IgD-negative memory B cell (primary cell): ENCODE measurements around the gene CCDC15. TPM values are rescaled to one million over a fixed set of nuclear protein-coding genes. Genes with fewer than 3 reads are reported as not detected.
A peak's percentile ranks its signal among the peaks of the same experiment; 100 is the strongest.

Experiments
- H3K27ac Mint-ChIP-seq, 3 donors: one replicate each; pipeline ENCODE4 v1.8.0; 2020 to 2022; ENCODE audit warnings: mild to moderate bottlenecking in 3 of 3, mixed read lengths in 3 of 3, moderate library complexity in 1 of 3
- H3K27me3 Mint-ChIP-seq: one replicate; pipeline ENCODE4 v1.8.0; 2021; ENCODE audit warnings: mixed read lengths
- H3K36me3 Mint-ChIP-seq: one replicate; pipeline ENCODE4 v1.8.0; 2020; ENCODE audit warnings: mild to moderate bottlenecking, mixed read lengths
- H3K4me1 Mint-ChIP-seq, 3 donors: one replicate each; pipeline ENCODE4 v1.8.0; 2020 to 2022; ENCODE audit warnings: mixed read lengths in 3 of 3, mild to moderate bottlenecking in 1 of 3
- H3K4me3 Mint-ChIP-seq, 4 donors: one replicate each; pipeline ENCODE4 v1.8.0; 2020 to 2022; ENCODE audit warnings: mild to moderate bottlenecking in 4 of 4, mixed read lengths in 4 of 4, moderate library complexity in 3 of 4
- H3K9me3 Mint-ChIP-seq, 3 donors: one replicate each; pipeline ENCODE4 v1.8.0; 2020 to 2021; ENCODE audit warnings: mixed read lengths in 3 of 3, mild to moderate bottlenecking in 1 of 3
- polyA plus RNA-seq: library from polyadenylated mRNA; unstranded; fragments of 300-500 nt; fragmentation: Illumina TruSeq; gene quantifications from one replicate; pipeline ENCODE4 v1.2.3, GENCODE V29; 2021

The CCDC15 gene
- polyA plus RNA-seq, 1 donor from 2014 or later = 0.79 TPM

GRCh38 chr11:124934862-124935547, 19.0 kb upstream of the CCDC15 start:
- Mint-ChIP-seq H3K9me3 (no peaks in the 10 kb centered on the region), H3K27ac (no peak overlapping the region)

GRCh38 chr11:124935548-124936514, 18.2 kb upstream of the CCDC15 start, which contains the start of gene HEPACAM:
Gene HEPACAM, minus strand, starts transcription at chr11:124936047. Its CDS starts 41 bp downstream, at chr11:124936006.
- Mint-ChIP-seq H3K27ac (no peak within 1 kb of the TSS), H3K4me1 (peaks cover 0 to 1% (median under 1%) of the 10 kb centered on the region in 3 donors), H3K36me3 (no peaks in the 10 kb centered on the region), H3K9me3 (no peaks in the 10 kb centered on the region), H3K4me3 (no peak within 1 kb of the TSS), H3K27me3 (peaks cover 7% of the 10 kb centered on the region)

More at GRCh38 chr11:124934862-124935547, 19.0 kb upstream of the CCDC15 start:
- peaks cover 2 to 6% (median 6%) of the 10 kb centered on the region in 3 donors for H3K4me1 Mint-ChIP-seq
- peaks cover 3% of the 10 kb centered on the region for H3K36me3 Mint-ChIP-seq
- no peak overlapping the region for H3K4me3 Mint-ChIP-seq
- peaks cover 7% of the 10 kb centered on the region for H3K27me3 Mint-ChIP-seq

- Mint-ChIP-seq H3K9me3 (no peaks in the 10 kb centered on the region), H3K4me1 (no peaks in the 10 kb centered on the region), H3K4me3 (no peak overlapping the region), H3K27ac (no peak overlapping the region), H3K27me3 (peaks cover 6% of the 10 kb centered on the region), H3K36me3 (no peaks in the 10 kb centered on the region)
These were observed 16.6 kb upstream of the CCDC15 start for GRCh38 chr11:124937336-124937935.

- no peaks in the 10 kb centered on the region for H3K9me3 Mint-ChIP-seq
- H3K36me3 Mint-ChIP-seq = no peaks in the 10 kb centered on the region
- H3K4me3 Mint-ChIP-seq = no peak overlapping the region
These were observed 15.7 kb upstream of the CCDC15 start for GRCh38 chr11:124938206-124938765.

GRCh38 chr11:124938970-124939369, 15.0 kb upstream of the CCDC15 start:
- peaks cover 8% of the 10 kb centered on the region for H3K27me3 Mint-ChIP-seq
- no peak overlapping the region for H3K4me3 Mint-ChIP-seq
- no peaks in the 10 kb centered on the region for H3K36me3 Mint-ChIP-seq
- H3K4me1 Mint-ChIP-seq = no peaks in the 10 kb centered on the region
- no peak overlapping the region for H3K27ac Mint-ChIP-seq
- no peaks in the 10 kb centered on the region for H3K9me3 Mint-ChIP-seq

More at GRCh38 chr11:124938206-124938765, 15.7 kb upstream of the CCDC15 start:
- Mint-ChIP-seq H3K27me3 (peaks cover 5% of the 10 kb centered on the region), H3K27ac (no peak overlapping the region), H3K4me1 (no peaks in the 10 kb centered on the region)

- no peaks in the 10 kb centered on the region for H3K36me3 Mint-ChIP-seq
- H3K9me3 Mint-ChIP-seq = no peaks in the 10 kb centered on the region
- H3K4me1 Mint-ChIP-seq = no peaks in the 10 kb centered on the region
- no peak overlapping the region for H3K27ac Mint-ChIP-seq
- no peak overlapping the region for H3K4me3 Mint-ChIP-seq
- H3K27me3 Mint-ChIP-seq = peaks cover 15% of the 10 kb centered on the region
These were observed 12.3 kb upstream of the CCDC15 start for GRCh38 chr11:124941703-124942102.

GRCh38 chr11:124942466-124943253, 11.3 kb upstream of the CCDC15 start:
- no peaks in the 10 kb centered on the region for H3K4me1 Mint-ChIP-seq
- H3K27ac Mint-ChIP-seq = no peak overlapping the region
- H3K36me3 Mint-ChIP-seq = no peaks in the 10 kb centered on the region
- H3K27me3 Mint-ChIP-seq = peaks cover 12% of the 10 kb centered on the region
- no peak overlapping the region for H3K4me3 Mint-ChIP-seq
- H3K9me3 Mint-ChIP-seq = peaks cover 0 to 2% (median 0%) of the 10 kb centered on the region in 3 donors

GRCh38 chr11:124943254-124943616, 10.8 kb upstream of the CCDC15 start:
- Mint-ChIP-seq H3K27me3 (peaks cover 14% of the 10 kb centered on the region), H3K4me3 (no peak overlapping the region), H3K4me1 (no peaks in the 10 kb centered on the region), H3K36me3 (no peaks in the 10 kb centered on the region), H3K9me3 (peaks cover under 1 to 5% (median under 1%) of the 10 kb centered on the region in 3 donors), H3K27ac (no peak overlapping the region)

- no peak overlapping the region for H3K27ac Mint-ChIP-seq
- H3K4me3 Mint-ChIP-seq = no peak overlapping the region
- H3K27me3 Mint-ChIP-seq = peaks cover 18% of the 10 kb centered on the region
- H3K36me3 Mint-ChIP-seq = no peaks in the 10 kb centered on the region
- no peaks in the 10 kb centered on the region for H3K4me1 Mint-ChIP-seq
- peaks cover 3 to 9% (median 6%) of the 10 kb centered on the region in 3 donors for H3K9me3 Mint-ChIP-seq
These were observed 10.3 kb upstream of the CCDC15 start for GRCh38 chr11:124943741-124944140.

GRCh38 chr11:124944565-124944964, 9.4 kb upstream of the CCDC15 start:
- Mint-ChIP-seq H3K27ac (no peak overlapping the region), H3K36me3 (no peaks in the 10 kb centered on the region), H3K27me3 (peaks cover 19% of the 10 kb centered on the region), H3K9me3 (peaks cover 3 to 12% (median 9%) of the 10 kb centered on the region in 3 donors), H3K4me3 (no peak overlapping the region), H3K4me1 (no peaks in the 10 kb centered on the region)

GRCh38 chr11:124945826-124946225, 8.2 kb upstream of the CCDC15 start:
- Mint-ChIP-seq H3K4me1 (no peaks in the 10 kb centered on the region), H3K36me3 (no peaks in the 10 kb centered on the region), H3K27ac (no peak overlapping the region), H3K4me3 (no peak overlapping the region), H3K27me3 (peaks cover 19% of the 10 kb centered on the region), H3K9me3 (peaks cover 3 to 12% (median 9%) of the 10 kb centered on the region in 3 donors)

GRCh38 chr11:124946735-124947141, 7.3 kb upstream of the CCDC15 start:
- Mint-ChIP-seq H3K4me1 (no peaks in the 10 kb centered on the region), H3K27me3 (peaks cover 19% of the 10 kb centered on the region), H3K27ac (no peak overlapping the region), H3K4me3 (no peak overlapping the region), H3K9me3 (peaks cover 3 to 12% (median 9%) of the 10 kb centered on the region in 3 donors), H3K36me3 (no peaks in the 10 kb centered on the region)

GRCh38 chr11:124950601-124951330, 3.2 kb upstream of the CCDC15 start:
- Mint-ChIP-seq H3K27ac (peak overlapping the region in 1 of 3 donors; percentile 14), H3K36me3 (no peaks in the 10 kb centered on the region), H3K9me3 (peaks cover 3 to 12% (median 9%) of the 10 kb centered on the region in 3 donors), H3K4me1 (no peaks in the 10 kb centered on the region), H3K27me3 (peaks cover 15% of the 10 kb centered on the region), H3K4me3 (no peak overlapping the region)
